Gastroesophageal sphincter (tissue), 3 donors: ENCODE results near the gene POM121L2.

ENCODE experiments used
- CTCF ChIP-seq, 4 experiments: fragments of 200-600 bp in 2 of 4; fragments of 450-650 bp in 2 of 4; sonication (generic) in 1 of 4; IDR thresholded peaks; one replicate each; pipeline ENCODE4 v1.5.1; 2017 to 2019; ENCODE audit warnings: antibody characterized with exemption in 4 of 4, mild to moderate bottlenecking in 2 of 4, moderate library complexity in 2 of 4
- EP300 ChIP-seq: sonication (generic); formaldehyde crosslinking; IDR thresholded peaks from one replicate; pipeline ENCODE4 v1.6.1; 2017; ENCODE audit warnings: antibody characterized with exemption, mild to moderate bottlenecking

GRCh38 chr6:27260836-27261375 is 51.2 kb downstream of the POM121L2 start:
- TF ChIP-seq CTCF (IDR thresholded peaks at IDR 0.05) (no peak), EP300 (no peak)
